Amniotic epithelial cell (primary cell): Measurements from ENCODE around the gene GAB1.

ENCODE experiments used
- DNase-seq: peaks from one replicate; pipeline ENCODE4 v3.0.0-alpha.2; 2010; ENCODE audit warnings: low read depth

Gene GAB1

DNA sequence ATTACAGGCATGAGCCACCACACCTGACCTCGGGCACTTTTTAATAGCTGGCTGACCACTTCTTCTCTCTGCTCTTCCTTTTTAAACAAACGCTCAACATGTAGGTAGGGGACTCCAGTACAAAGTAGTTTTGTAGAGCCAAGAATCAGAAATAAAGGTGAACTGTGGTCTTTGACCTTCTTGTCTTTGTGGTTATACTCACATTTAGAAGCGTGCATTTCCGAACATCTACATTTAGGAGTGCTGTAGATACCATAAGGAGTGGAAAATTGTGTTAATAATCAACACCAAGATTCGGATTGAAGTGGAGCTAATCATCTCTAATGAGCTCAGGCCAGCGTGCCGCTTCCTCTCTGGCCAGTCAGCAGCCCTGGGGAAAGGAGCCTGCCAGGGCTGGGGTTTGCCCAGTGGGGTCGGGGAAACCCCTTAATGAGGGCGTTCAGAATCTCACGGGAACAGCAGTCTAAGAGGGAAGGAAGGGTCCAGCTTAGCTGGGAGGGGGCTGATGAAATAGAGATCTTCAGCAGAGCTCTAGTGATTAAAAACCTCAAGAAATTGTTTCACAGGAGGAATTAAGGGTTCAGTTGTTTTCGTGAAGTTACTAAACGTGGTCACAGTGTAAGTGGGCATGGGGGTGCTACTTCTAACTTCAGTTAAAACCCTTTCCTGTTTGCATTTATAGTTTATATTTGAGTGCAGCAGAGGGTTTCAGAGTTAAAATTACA is 81.2 kb downstream of the GAB1 start:
- no peak for DNase-seq

DNA sequence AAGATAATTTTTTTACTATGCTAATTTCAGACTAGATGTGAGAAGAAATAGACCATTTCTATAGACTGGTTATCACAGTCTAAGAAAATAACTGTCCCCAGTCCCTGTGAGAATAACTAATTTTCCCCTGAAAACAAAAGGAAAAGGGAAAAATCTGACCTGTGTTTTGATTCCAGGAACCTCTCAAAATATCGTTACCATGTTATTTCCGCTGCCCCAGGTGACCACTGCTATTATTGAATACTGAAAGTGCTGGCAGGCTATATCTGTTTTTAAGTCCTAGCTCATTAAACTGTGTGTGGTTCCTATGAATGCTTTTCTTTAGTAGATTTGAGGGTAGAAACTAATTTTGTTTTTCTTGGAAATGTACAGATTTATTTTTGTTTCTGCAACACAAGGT is 83.6 kb downstream of the GAB1 start:
- DNase-seq = no peak

DNA sequence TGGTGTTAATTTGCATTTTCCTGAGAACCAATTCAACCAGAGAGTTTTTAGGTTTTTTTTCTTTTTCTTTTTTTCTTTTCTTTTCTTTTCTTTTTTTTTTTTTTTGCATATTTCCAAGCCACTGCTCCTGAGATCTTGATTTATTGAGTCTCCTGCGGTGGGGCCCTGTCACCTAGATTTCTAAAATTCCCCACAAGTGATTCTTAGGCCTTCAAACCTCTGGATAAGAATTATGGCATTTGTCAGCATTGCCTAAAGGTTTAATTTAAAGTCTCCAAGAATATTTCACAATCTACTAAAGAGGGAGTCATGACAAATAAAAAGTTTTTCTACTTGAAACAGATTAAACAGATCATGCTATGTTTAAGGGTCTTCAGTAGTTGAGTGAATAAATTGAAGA is 84.9 kb downstream of the GAB1 start:
- peak; percentile 60 for DNase-seq

DNA sequence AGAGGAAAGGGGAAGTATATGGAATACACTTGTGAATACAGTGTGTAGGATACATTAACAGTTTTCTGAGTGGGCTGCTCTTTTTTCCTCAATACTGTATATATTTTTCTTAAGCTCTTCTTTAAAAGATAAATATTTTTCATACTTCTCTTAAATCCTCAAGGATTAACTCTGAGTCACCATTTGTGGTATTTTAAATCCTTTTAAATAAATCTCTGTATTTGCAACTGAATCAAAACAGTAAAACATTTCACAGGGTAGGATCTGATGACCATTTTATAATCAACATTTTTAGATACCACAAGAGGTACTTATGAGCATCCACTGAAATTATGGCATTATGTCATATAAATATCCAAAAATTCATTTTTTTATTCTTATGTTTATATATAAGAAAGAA is 87.6 kb downstream of the GAB1 start:
- DNase-seq = peak; percentile 81

GRCh38 chr4:143431526-143432257 is 95.0 kb downstream of the GAB1 start:
- no peak for DNase-seq

DNA sequence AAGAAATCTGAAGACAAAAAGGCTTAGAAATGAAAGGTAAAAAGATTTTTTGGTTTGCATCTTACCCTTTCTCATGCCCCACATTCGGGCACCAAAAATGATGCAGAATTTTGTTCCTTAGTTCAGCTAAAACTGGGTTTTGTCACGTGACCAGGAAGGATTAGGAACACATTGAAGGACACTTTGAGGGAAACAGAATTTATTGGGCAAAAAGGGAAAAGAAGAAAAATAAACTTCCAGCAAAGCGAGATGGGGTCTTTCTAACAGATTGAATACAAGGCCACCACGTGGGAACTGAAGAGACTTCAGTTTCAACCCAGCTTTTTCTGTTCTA is 95.5 kb downstream of the GAB1 start:
- DNase-seq = no peak

- DNase-seq = no peak
These were observed 96.6 kb downstream of the GAB1 start for GRCh38 chr4:143433231-143433630.

- DNase-seq = no peak
These were observed 99.3 kb downstream of the GAB1 start for GRCh38 chr4:143435955-143436354.

GRCh38 chr4:143437476-143437875 is 100.8 kb downstream of the GAB1 start:
- DNase-seq = no peak

DNA sequence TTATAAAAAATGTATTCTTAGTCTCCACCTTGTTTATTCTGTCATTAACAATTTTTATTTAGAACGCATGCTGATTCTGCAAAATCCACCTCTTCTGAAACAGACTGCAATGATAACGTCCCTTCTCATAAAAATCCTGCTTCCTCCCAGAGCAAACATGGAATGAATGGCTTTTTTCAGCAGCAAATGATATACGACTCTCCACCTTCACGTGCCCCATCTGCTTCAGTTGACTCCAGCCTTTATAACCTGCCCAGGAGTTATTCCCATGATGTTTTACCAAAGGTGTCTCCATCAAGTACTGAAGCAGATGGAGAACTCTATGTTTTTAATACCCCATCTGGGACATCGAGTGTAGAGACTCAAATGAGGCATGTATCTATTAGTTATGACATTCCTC is 101.3 kb downstream of the GAB1 start:
- no peak for DNase-seq

GRCh38 chr4:143438710-143439109 is 102.0 kb downstream of the GAB1 start:
- DNase-seq = no peak

DNA sequence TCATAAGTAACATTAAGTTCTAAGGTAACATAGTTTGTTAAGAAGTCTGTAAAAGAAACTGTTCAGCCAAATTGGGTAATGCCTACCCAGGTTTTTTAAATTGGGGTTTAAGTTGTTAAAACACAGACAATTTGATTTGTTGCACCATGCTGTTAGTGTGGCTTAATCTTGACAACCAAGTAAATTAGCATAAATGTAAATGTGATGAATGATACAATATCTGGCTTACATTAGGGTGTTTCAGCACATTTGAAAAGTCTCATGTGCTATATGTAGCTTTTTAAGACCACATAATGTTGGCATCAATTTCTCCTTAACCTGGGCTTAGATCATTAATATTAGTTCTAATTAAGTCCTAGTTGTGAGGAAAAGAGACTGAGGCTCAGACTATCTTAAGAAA is 104.4 kb downstream of the GAB1 start:
- no peak for DNase-seq

DNA sequence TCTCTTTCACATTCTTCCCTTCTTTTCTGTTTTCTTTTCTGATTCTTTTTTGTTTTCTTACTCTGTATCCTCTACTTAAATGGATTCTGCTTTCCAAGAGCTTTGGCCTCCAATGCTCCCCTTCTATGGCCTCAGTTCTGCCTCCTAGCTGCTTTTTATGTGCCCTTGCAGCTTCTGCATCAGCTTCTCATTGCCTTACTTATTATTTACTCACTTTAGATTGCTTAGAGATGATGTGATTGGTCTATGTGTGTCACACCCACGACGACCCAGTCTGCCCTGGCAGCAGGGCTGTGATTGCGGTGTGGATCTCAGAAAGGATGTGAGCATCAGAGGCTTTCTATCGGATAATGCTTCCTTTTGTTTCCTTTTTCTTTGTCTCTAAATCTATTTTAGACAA is 105.0 kb downstream of the GAB1 start:
- DNase-seq = no peak

DNA sequence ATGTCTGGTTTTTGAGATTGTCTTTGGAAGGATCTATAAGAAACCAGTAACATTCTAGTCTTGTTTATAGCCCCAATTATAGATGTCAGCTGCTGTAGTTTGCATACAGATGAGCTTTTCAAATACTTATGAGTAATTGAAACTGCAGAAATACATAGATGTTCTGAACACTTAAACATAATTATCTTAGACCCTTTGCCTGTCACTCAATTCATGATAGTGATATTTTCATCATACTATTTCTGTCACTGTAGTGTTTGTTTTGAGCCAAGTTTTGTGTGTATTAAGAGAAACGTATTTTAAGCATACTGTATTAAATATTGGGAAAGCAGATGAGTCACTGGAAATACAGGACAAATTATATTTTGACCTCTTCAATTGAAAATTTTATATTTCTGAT is 107.1 kb downstream of the GAB1 start:
- DNase-seq = no peak

DNA sequence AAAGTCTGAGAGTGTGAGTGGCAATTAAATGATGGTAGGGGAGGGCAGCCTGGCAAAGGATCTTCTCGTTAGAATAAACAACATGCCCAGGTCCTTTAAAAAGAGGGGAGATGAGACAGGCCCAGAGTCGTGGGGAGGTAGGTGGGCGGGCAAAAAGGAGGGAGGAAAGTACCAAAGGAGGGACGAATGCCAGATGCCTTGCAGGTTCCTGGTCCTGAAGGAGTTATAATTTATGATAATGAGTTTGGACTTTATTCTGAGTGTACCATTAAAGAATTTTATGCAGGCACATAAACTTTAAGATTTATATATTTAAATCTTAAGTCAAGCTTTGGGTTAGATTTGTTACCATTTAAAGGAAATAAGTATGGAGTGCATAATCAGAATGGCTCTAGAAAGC is 114.5 kb downstream of the GAB1 start:
- DNase-seq = no peak

DNA sequence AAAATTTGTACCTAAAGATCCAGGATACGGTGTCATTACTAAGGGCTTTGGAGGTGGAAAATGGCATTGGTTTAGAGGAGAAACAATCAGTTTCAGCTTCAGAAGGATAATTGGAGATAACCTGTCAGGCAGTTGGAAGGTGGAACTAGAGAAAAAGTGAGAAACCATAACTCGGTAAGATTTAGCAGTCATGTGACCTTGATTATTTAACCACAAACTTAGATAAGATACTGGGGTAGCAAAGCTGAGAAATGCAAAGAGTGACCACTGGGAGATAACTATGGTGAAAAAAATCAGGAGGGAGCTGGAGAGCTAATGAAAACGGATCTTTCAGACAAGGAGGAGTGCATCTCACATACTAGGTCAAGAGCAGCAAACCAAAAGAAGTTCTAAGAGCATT is 118.5 kb downstream of the GAB1 start:
- DNase-seq = peak; percentile 76

DNA sequence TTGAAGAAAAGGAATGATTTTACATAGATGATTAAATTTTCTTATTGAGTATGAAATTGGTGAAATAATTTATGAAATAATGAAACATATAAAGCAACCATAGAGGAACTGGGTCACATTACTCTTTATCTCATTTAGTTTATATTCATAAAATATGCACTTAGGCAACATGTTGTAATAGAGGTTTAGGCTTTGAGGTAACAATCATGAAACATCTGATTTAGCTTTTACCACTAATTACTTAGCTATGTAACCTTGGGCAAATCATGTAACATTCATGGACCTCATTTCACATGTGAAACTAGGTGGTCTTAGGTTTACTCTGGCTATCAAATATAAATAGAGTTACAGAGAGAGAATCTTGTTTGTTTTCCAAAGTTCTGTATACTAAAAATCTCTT is 122.3 kb downstream of the GAB1 start:
- DNase-seq = peak; percentile 59

GRCh38 chr4:143473334-143474126 is 136.9 kb downstream of the GAB1 start:
- DNase-seq = no peak

GRCh38 chr4:143477487-143477886 is 140.8 kb downstream of the GAB1 start:
- no peak for DNase-seq

DNA sequence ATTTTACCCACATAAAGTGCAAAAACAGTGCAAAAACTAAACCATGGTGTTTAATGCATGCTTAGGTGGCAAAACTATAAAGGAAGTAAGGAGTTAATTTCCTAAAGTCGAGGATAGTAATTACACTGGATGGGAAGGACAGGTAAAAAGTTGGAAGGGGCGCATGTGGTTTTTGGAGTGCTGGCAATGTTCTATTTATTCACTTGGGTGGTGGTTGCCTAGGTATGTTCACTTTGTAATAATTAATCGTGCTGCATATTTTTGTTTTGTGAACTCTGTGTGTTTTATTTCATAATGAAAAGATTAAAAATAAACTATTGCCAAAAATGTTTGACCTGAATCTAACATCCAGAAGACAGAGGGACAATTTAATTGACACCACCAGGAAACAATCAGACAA is 144.7 kb downstream of the GAB1 start:
- no peak for DNase-seq

GRCh38 chr4:143482840-143483239 is 146.2 kb downstream of the GAB1 start:
- DNase-seq = peak; percentile 55

DNA sequence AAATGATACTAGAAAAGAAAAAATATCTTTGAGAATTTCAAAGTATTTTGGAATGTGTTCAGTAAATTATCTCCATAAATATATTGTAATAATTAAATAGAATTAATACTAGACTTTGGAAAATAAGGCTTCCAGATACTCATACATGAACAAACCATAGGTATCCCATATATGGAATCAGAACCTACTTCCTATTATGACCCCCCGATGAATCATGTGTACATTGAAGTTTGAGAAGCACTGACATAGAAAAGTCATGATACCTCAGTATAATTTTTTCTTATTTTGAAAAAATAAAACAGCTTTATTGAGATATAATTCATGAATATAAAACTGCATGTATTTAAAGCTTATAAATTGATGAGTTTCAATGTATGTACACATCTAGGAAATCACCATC is 149.6 kb downstream of the GAB1 start:
- no peak for DNase-seq

DNA sequence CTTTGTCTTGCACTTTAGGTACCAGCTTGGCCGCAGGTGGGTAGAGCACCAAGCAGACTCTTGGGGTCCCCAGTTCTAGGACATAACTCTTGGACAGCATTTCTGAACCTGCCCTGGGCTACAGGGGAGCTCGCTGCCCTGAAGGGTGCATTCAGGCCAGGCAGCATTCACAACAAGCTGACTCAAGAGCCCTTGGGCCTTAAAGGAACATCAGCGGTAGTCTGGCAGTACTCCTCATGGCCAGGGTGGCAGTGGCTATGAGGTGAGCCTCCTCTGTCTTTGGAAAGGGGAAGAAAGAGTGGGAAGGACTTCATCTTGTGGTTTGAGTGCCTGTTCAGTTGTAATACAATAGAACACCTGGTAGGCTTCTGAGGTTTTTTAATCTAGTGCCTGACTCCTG is 152.0 kb downstream of the GAB1 start:
- DNase-seq = no peak
